ENCODE measurements around the gene CMTM1. TPM values are rescaled to one million over a fixed set of nuclear protein-coding genes. Genes with fewer than 3 reads are reported as not detected.

CMTM1 gene
- total RNA-seq, 1 experiment from 2014 or later: 9.4 TPM

DNA sequence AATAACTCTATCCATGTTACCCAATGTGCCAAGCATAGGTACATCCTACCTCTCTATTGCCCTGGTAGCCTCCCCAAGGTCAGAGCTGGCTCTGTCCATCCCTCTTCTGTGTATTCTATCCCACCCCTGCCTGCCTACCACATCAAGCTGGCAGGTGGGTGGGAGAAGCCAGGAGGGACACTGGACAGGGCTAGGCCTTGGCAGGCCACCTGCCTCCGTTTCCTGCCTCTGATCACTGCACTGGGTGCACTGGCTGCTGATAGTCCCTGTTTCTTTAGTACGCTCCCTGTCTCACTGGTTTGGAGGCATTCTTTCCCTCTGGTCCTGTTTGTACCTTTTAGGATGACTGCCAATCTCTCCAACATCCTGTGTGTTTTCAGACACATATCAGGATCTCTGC is 29.0 kb upstream of the CMTM1 start:
- Histone ChIP-seq H3F3A (ENCODE audit: insufficient read depth, low read depth) (no peaks in the 10 kb centered on the region), H3K4me2 (no peak overlapping the region), H3K27me3 (ENCODE audit: insufficient read depth, low read depth) (no peaks in the 10 kb centered on the region), H4K20me1 (ENCODE audit: insufficient read depth) (no peaks in the 10 kb centered on the region), H2AFZ (no peak overlapping the region), H3K36me3 (ENCODE audit: low read depth) (no peaks in the 10 kb centered on the region), H3K27ac (no peak overlapping the region), H3K4me1 (replicated peaks; ENCODE audit: insufficient read depth) (no peaks in the 10 kb centered on the region), H3K4me3 (no peak overlapping the region), H3K79me2 (ENCODE audit: low read depth) (no peaks in the 10 kb centered on the region), H3K9me2 (ENCODE audit: insufficient read depth) (no peaks in the 10 kb centered on the region), H3K9me3 (ENCODE audit: insufficient read depth, low read depth) (no peaks in the 10 kb centered on the region)
- POLR2A ChIA-PET (ENCODE audit: unreplicated experiment): no interaction called here
- no peak for TF ChIP-seq EZH2 (IDR thresholded peaks at IDR 0.05; ENCODE audit: low read depth)
- TF ChIP-seq CTCF (conservative IDR thresholded peaks at IDR 0.05): no peak
- no TSS peak for BruUV-seq (replicated peaks)
- intact Hi-C loops (cut with micrococcal nuclease; ENCODE audit: unreplicated experiment): no loop called here
- DNase-seq: no peak
- CTCF ChIA-PET: no interaction called here

DNA sequence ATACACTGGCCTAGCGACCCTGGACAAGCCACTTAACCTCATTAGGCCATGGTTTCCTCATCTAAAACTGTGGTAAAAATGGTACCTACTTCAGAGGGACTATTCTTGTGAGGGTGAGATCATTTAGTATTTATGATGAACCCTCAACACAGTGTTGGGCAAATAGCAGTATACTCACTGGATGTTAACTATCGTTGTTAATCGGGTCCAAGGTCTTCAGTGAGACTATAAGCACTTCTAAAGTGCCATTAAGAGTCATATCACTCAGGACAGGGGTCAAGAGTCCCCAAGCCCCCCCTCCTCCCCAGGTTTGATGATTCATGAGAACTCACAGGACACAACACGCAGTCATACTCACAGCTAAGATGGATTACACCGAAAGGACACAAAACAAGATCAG is 27.3 kb upstream of the CMTM1 start:
- intact Hi-C loops (cut with micrococcal nuclease; ENCODE audit: unreplicated experiment): no loop called here
- Histone ChIP-seq H3K4me2 (no peak overlapping the region), H3F3A (ENCODE audit: insufficient read depth, low read depth) (no peaks in the 10 kb centered on the region), H3K9me3 (ENCODE audit: insufficient read depth, low read depth) (no peaks in the 10 kb centered on the region), H3K36me3 (ENCODE audit: low read depth) (no peaks in the 10 kb centered on the region), H3K9me2 (ENCODE audit: insufficient read depth) (no peaks in the 10 kb centered on the region), H3K79me2 (ENCODE audit: low read depth) (no peaks in the 10 kb centered on the region), H2AFZ (no peak overlapping the region), H3K4me3 (no peak overlapping the region), H3K27me3 (ENCODE audit: insufficient read depth, low read depth) (no peaks in the 10 kb centered on the region), H4K20me1 (ENCODE audit: insufficient read depth) (no peaks in the 10 kb centered on the region), H3K4me1 (replicated peaks; ENCODE audit: insufficient read depth) (no peaks in the 10 kb centered on the region), H3K27ac (no peak overlapping the region)
- TF ChIP-seq EZH2 (IDR thresholded peaks at IDR 0.05; ENCODE audit: low read depth): no peak
- TF ChIP-seq CTCF (conservative IDR thresholded peaks at IDR 0.05): no peak
- no peak for DNase-seq
- CTCF ChIA-PET: interaction anchor here (0.6 kb wide), 1 partner anchor 134 kb away, joined by 5 read pairs; no protein-coding TSS in a partner anchor
- POLR2A ChIA-PET (ENCODE audit: unreplicated experiment): no interaction called here
- BruUV-seq (replicated peaks): no TSS peak

DNA sequence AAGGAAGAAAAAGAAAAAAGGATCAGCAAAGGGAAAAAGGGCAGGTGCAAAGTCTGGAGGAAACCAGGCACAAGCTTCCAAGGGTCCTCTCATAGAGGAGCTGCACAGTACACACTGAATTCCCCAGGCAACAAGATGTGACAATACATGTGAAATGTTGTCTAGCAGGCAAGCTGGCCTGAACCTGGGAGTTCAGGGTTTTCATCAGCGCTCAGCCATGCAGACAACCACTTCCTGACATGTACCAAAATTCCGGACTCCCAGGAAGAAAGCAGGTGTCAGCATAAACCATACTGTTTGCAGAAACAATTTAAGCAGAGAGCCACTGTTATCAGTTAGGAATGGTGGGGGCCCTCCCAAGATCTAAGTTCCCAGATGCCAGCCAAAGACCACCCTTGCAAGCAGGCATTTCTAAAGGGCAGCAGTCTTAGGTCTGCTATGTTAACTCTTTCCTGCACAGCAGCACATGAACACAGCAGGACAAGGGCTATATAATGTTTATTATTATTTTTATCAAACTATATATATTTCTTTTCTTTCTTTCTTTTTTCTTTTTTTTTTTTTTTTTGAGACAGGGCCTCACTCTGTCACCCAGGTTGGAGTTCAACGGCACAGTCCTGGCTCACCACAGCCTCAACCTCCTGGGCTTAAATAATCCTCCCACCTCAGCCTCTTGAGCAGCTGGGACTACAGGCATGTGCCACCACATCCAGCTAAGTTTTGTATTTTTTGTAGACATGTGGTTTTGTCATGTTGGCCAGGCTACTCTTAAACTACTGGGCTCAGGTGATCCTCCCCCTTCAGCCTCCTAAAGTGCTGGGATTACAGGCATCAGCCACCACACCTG is 26.4 kb upstream of the CMTM1 start:
- H4K20me1 ChIP-seq (ENCODE audit: insufficient read depth): no peaks in the 10 kb centered on the region
- no peaks in the 10 kb centered on the region for H3K4me1 ChIP-seq (replicated peaks; ENCODE audit: insufficient read depth)
- DNase-seq: no peak
- no peaks in the 10 kb centered on the region for H3K36me3 ChIP-seq (ENCODE audit: low read depth)
- no TSS peak for BruUV-seq (replicated peaks)
- H3K27ac ChIP-seq: no peak overlapping the region
- CTCF ChIA-PET: interaction anchor here (0.6 kb wide), 1 partner anchor 135 kb away, joined by 5 read pairs; no protein-coding TSS in a partner anchor
- no peak overlapping the region for H3K4me3 ChIP-seq
- no peaks in the 10 kb centered on the region for H3K9me2 ChIP-seq (ENCODE audit: insufficient read depth)
- intact Hi-C loops (cut with micrococcal nuclease; ENCODE audit: unreplicated experiment): no loop called here
- no peaks in the 10 kb centered on the region for H3K9me3 ChIP-seq (ENCODE audit: insufficient read depth, low read depth)
- H3K4me2 ChIP-seq: no peak overlapping the region
- POLR2A ChIA-PET (ENCODE audit: unreplicated experiment): no interaction called here
- no peaks in the 10 kb centered on the region for H3K27me3 ChIP-seq (ENCODE audit: insufficient read depth, low read depth)
- H3F3A ChIP-seq (ENCODE audit: insufficient read depth, low read depth): peaks cover 4% of the 10 kb centered on the region; the same call in 1 of the 2 replicates
- no peak overlapping the region for H2AFZ ChIP-seq
- no peak for TF ChIP-seq EZH2 (IDR thresholded peaks at IDR 0.05; ENCODE audit: low read depth)
- H3K79me2 ChIP-seq (ENCODE audit: low read depth): no peaks in the 10 kb centered on the region
